ENCODE data around the gene MMP28.

GRCh38 chr17:35773129-35773528 is 22.3 kb downstream of the MMP28 start:
- no peak for TF ChIP-seq CTCF (IDR thresholded peaks at IDR 0.05; ENCODE audit: low read depth, low read length, poor library complexity, severe bottlenecking)
- TF ChIP-seq EZH2phosphoT487 (IDR thresholded peaks at IDR 0.05; ENCODE audit: borderline replicate concordance, low read length), result no peak
